ENCODE data around the gene ADAMTS3. TPM values are rescaled to one million over a fixed set of nuclear protein-coding genes. Genes with fewer than 3 reads are reported as not detected.

The ADAMTS3 gene
- total RNA-seq, 2 donors from 2014 or later: 0.12 to 0.25 TPM

DNA sequence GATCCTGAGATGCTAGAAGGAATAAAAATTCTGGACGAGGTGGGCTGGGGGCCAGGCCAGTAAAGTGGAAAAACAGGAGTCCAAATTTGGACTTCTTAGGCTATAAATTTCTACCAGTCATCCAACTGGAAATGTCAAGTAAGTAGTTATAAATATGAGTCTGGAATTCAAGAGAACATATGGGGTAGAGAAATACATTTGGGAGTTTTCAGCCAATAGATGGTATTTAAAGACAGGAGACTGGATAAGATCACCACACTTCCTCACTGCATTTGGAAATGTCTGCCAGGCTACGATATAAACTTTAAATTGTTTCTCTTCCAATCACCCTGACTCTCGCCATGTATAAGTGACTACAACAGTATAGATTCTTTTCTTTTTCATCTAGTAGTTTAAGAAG, 294.8 kb downstream of the ADAMTS3 start:
- intact Hi-C loops (cut with DNase I, micrococcal nuclease): no loop called here
- ATAC-seq: no peak
- no peak for DNase-seq

DNA sequence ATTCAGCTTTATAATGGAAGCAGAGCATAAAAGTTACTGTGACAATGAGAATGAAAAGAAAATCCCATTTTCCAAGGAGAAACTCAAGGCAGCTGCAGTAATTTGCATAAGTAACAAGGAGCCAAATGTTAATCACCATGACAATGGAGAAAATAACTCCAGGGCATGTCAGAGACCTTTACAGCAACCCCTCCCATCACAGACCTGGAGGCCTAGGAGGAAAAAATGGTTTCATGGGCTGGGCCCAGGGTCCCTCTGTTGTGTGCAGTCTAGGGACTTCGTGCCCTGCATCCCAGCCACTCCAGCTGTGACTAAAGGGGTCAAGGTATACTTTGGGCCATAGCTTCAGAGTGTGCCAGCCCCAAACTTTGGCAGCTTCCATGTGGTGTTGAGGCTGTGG, 313.8 kb downstream of the ADAMTS3 start:
- DNase-seq (no peak), ATAC-seq (no peak)
- intact Hi-C loops (cut with DNase I, micrococcal nuclease): no loop called here

DNA sequence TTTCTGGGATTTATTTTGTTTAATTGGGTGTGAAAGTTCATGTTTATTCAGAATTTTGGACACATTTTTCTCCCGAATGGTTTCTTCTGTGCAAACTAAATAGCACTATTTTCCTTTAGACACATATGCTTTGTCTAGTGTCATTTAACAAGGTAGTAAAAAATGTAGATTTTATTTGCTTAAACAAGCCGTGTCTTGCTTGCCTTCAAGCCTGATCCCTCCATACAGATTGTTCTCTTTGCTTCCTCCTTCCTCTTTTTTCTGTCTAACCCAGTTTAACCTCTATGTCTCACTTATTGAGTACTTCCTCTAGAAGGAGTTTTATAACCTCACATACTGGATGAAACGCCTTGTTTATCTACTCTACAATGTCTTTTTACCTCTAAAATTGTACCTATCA, 325.4 kb downstream of the ADAMTS3 start:
- no peak for DNase-seq
- peak; percentile 95 for ATAC-seq
- intact Hi-C loops (cut with DNase I, micrococcal nuclease): no loop called here

DNA sequence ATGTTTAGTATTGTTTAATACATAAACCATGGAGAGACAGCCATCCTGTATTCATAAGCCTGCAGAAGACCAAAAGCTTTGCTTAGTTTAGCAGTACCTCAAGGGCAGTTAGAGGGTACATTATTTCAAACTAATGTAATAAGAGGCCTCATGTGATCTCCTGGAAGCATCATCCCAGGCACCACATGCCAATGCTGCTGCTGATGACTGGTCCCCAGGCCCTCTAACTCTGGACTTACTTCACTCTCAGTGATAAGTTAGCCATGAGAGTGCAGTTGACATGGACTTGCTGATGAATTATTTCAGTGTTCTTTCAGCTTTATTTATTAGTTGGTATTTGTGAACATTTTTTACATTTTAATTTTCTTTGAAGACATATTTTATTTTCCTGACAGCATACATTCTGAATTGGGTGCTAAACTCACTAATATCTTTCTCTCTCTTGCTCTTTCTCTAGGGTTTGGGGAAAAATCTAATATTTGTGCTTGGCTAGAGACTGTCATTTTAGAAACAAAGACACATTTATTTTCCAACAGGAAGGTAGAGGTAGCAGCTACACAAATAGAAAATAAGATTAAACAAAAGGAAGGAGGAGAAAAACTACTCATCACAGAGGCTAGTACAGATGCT, 329.4 kb downstream of the ADAMTS3 start:
- ATAC-seq: no peak
- no peak for DNase-seq
- intact Hi-C loops (cut with DNase I, micrococcal nuclease): no loop called here
